HG03565 (cell line): ENCODE data around the gene IWS1.
"Not testable (repeated sequence)": the region's sequence is repeated elsewhere in the genome, so short reads cannot be mapped to it uniquely, and the experiment has no call there.

ENCODE experiments used
- ATAC-seq: cut with Tn5 transposase; IDR thresholded peaks from one replicate; pipeline ENCODE4 v1.9.1; 2021; ENCODE audit warnings: mild to moderate bottlenecking, moderate library complexity; ENCODE audit not compliant: unreplicated experiment

The IWS1 gene

GRCh38 chr2:127526132-127527000 lies at the start of gene IWS1:
Gene IWS1, minus strand, starts transcription at chr2:127526489. Its CDS starts 281 bp downstream, at chr2:127526208.
- ATAC-seq, result peak; percentile 76

DNA sequence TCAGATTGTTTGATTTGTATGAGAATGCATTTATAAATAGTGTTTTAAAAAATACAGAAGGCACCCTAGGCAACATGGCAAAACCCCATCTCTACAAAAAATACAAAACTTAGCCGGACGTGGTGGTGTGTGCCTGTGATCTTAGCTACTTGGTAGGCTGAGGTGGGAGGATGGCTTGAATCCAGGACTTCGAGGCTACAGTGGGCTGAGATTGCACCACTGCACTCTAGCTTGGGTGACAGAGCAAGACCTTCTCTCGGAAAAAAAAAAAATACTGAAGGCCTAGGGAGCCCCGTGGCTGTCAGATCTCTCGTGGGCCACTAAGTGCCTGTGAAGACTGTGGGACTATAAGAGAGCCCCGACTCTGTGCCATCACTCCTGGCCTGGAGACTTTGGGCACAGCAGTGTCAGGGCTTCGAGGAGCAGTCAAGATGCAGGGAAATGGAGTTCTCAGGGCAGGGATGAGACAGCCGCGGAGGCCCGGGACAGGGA lies 49.7 kb upstream of the IWS1 start:
- ATAC-seq, result no peak

DNA sequence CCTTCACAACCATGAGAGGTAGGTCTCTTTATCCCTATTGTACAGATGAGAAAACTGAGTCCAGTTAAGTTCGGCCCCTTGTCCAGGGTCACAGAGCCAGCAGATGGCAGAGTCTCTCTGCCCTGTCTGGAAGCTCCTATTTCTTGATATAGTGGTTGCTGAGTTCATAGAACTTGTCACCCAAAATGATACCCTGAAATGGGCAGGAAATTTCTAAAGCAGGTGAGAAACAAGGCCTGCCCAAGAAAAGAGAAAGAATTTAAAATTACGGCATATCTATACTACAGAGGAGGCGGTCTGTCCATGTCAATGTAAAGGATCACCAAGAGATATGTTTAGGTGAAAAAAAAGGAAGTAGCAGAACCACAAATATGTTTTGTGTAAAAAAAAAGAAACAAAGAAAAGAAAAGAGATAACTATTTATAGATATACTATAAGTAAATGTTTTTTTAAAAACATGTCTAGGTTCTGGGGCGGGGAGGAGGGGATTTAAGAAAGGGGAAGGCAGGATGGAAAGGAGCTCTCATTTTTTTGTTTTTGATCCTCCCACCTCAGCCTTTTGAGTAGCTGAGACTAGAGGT lies 49.0 kb upstream of the IWS1 start:
- no peak for ATAC-seq

- no peak for ATAC-seq
Measured at GRCh38 chr2:127574656-127575055, 48.4 kb upstream of the IWS1 start.

- no peak for ATAC-seq
Measured at GRCh38 chr2:127573771-127574170, 47.5 kb upstream of the IWS1 start.

- no peak for ATAC-seq
Measured at GRCh38 chr2:127573298-127573697, 47.0 kb upstream of the IWS1 start.

- ATAC-seq, result no peak
Measured at GRCh38 chr2:127572841-127573240, 46.6 kb upstream of the IWS1 start.

DNA sequence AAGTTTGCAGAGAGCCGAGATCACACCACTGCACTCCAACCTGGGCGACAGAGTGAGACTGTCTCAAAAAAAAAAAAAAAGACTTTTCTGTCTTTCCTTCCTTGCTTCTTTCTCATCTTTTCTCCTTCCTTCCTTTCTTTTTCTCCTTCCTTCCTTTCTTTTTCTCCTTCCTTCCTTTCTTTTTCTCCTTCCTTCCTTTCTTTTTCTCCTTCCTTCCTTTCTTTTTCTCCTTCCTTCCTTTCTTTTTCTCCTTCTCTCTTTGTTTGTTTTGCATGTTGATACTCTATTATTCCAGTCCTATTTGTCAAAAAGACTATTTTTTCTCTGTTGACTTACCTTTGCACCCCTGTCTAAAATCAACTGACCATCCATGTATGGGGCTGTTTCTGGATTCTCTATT lies 46.1 kb upstream of the IWS1 start:
- ATAC-seq, result not testable (repeated sequence)

- no peak for ATAC-seq
Measured at GRCh38 chr2:127570282-127571250, 44.3 kb upstream of the IWS1 start.

- ATAC-seq, result no peak
Measured at GRCh38 chr2:127569666-127570065, 43.4 kb upstream of the IWS1 start.

GRCh38 chr2:127568128-127568527 lies 41.8 kb upstream of the IWS1 start:
- ATAC-seq, result no peak

DNA sequence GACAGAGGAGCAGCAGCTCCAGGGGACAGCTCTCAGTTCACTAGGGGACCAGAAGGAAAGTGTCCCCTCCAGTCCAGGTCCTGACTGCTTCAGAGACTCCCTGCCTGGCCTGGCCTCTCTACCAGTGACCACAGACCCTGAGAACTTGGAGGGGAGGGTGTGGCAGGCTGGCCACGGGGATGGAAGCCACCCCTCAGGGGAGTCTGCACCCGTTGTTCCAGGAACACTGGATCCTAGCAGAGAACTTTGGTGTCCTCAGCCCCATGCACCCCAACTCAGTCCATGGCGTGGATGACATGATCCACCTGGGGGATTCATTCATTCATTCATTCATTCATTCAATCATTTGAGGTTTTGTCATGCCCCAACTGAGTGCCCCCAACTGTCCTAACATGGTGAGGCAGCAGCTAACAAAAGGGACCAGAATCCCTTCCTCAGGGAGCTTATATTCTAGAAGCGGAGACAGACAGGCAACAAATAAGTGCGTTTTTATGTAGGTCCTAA lies 41.1 kb upstream of the IWS1 start:
- no peak for ATAC-seq

DNA sequence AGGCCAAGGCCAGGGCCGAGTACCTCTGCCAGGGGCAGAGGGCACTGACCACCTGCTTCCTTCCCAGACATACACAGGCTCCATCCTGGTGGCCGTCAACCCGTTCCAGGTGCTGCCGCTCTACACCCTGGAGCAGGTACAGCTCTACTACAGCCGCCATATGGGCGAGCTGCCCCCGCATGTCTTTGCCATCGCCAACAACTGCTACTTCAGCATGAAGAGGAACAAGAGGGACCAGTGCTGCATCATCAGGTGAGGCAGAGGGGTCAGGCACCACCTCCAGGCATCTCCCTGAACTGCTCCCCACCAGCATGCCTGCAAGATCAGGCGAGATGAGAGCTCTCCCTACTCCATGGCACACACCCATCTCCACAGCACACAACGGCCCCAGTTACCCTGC lies 40.3 kb upstream of the IWS1 start:
- ATAC-seq, result no peak

DNA sequence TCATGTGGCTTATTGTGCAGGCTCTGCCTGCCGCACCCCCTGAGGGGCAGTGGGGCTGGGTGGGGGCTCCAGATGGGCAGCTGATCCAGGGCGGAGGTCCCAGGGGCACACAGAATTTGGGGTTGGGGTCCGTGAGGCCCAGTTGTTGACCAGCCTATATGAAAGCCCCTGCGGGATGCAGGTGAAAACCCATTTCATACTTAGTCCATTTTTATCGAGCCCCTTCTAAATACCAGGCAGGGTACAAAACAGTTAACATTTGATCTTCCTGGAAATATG lies 39.8 kb upstream of the IWS1 start:
- no peak for ATAC-seq

GRCh38 chr2:127565261-127566138 lies 39.2 kb upstream of the IWS1 start:
- no peak for ATAC-seq

DNA sequence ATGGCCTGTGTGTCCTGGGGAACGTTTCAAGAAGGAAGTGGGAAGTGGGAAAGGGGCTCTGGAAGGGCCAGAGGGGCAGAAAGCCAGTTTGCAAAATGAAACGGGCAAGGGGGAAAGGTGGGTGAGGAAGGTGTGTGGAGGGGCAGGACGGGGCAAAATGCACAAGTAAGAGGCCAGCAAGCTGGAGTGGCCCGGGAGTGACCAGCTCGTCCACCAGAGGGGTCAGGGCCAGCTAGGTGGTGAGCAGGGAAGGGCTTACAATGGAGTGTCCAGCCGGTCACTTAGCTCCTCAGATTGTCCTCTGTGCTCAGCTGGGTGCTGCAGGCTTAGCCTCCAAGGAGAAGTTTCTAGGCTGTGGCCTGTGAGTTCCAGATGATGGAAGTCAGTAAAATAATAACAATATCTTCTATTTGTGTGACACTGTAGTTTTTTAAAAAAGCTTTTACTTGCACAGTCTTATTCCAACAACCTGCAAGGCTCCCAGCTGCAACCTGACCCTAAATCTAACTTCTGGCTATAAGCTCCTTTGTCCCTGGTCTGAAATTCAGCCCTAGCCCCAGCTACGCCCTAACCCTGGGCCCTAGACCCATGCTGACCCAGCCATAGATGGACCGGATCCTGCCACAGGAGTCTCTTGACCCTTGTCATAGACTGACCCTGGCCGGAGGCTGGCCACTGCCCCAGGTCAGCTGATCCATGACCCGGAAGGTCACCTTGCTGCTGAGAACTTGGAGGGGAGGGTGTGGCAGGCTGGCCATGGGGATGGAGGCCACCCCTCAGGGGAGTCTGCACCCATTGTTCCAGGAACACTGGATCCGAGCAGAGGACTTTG lies 38.4 kb upstream of the IWS1 start:
- ATAC-seq, result no peak

DNA sequence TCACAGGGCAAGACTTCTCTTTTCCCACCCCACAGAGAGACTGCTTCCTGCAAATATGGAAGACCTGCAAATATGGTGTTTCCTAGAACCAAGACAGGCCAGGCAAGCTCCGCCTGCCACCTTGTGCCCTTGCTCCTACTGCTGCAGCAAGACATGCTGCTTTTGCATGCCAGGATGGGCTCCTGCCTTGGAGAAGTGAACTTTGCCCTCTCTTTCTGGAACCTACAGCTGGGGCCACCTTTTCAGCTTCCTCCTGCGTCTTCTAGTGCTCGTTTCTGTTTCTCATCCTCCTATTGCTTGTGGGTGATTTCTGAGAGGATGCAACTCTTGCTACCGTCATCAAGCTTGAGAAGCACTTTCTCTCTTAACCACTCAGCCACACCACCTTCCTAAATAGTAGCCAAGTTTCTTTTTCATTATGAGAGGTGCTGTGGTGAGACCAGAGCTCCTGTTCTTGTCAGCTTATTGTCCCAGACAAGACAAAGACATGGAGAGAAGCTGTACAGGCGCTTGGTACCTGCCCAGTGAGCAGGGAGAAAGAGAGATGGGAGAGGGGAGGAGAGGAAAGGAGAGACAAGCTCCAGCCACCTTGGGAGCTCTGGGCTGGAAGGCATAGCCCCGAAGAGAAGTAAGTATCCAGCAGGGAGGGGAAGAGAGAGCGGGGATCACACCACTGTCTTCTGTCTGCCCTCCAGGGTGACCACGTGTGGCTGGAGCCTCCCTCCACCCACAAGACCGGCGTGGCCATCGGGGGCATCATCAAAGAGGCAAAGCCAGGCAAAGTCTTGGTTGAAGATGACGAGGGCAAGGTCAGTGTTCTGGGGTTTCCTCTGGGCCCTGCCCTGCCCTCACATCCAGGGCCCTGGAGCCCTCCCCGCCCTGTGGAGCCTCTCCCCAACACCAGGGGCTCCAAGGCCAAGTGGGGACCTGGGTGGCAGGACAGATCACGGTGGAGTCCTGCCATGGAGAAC lies 37.5 kb upstream of the IWS1 start:
- ATAC-seq, result peak; percentile 97

DNA sequence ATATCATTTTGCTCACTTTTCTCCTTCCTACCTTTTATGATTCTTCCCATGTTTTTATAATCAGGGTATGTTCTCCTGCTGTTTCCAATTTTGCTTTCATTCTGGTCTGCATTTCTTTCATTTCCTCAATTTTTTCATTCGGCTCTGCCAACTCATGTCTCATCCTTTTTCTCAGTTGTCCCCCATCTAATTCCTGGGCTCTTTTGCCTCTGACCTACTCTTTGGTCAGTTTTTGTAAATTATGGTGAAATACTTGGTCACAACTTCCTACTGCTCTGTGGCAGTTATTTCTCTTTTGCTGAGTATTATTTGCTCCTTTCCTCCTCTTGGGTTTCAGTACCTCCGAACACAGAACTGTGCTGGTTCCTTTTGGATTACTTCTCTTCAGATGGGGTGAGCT lies 36.6 kb upstream of the IWS1 start:
- no peak for ATAC-seq
